H1 (cell line): ENCODE data around the gene TNFSF18. TPM values are rescaled to one million over a fixed set of nuclear protein-coding genes. Genes with fewer than 3 reads are reported as not detected.

Experiments
- CTCF ChIA-PET: fragments of 300-600 bp; sonication (Branson Sonifier 250); formaldehyde crosslinking; loops from one replicate; lab custom pipeline; 2021; ENCODE audit not compliant: partially characterized antibody; lab: Charles Lee
- POLR2A ChIA-PET: fragments of 300-600 bp; sonication (Branson Sonifier 250); formaldehyde crosslinking; loops from one replicate; lab custom pipeline; 2021; ENCODE audit warnings: inconsistent platforms; ENCODE audit not compliant: partially characterized antibody; lab: Charles Lee
- DNase-seq, 2 experiments: peaks; one replicate each; pipeline versions ENCODE4 v3.0.0 to v3.0.0-alpha.2; 2010 to 2022; ENCODE audit warnings: low spot score in 2 of 2, low read depth in 1 of 2, mixed read lengths in 1 of 2
- FAIRE-seq: peaks from 2 replicates; lab custom pipeline; 2011; peaks lifted over from hg19 to GRCh38; lab: Jason Lieb, UNC
- H2AFZ ChIP-seq: 2 replicates; pipeline ENCODE4 v1.8.1; 2012; ENCODE audit warnings: low read length, inconsistent platforms
- H2AK5ac ChIP-seq: 2 replicates; pipeline ENCODE4 v1.6.1; 2013; ENCODE audit warnings: low read depth, low read length
- H2BK120ac ChIP-seq: replicated peaks from 2 replicates; pipeline ENCODE3; 2013; ENCODE audit warnings: low read depth, low read length, inconsistent platforms
- H2BK12ac ChIP-seq: 2 replicates; pipeline ENCODE4 v1.6.1; 2013; ENCODE audit warnings: low read depth, low read length
- H2BK15ac ChIP-seq: 2 replicates; pipeline ENCODE4 v1.6.1; 2013; ENCODE audit warnings: low read length
- H2BK20ac ChIP-seq: 2 replicates; pipeline ENCODE4 v1.6.1; 2013; ENCODE audit warnings: low read length
- H2BK5ac ChIP-seq: 2 replicates; pipeline ENCODE4 v1.6.1; 2013; ENCODE audit warnings: low read depth, low read length
- H3K14ac ChIP-seq: 2 replicates; pipeline ENCODE4 v1.6.1; 2013; ENCODE audit warnings: inconsistent platforms; ENCODE audit not compliant: insufficient read length
- H3K18ac ChIP-seq: 2 replicates; pipeline ENCODE4 v1.6.1; 2013; ENCODE audit warnings: low read length; ENCODE audit errors: extremely low read depth
- H3K23ac ChIP-seq: 2 replicates; pipeline ENCODE4 v1.6.1; 2013; ENCODE audit warnings: inconsistent platforms; ENCODE audit not compliant: insufficient read length
- H3K23me2 ChIP-seq: 2 replicates; pipeline ENCODE4 v1.6.1; 2013; ENCODE audit warnings: low read depth, low read length
- H3K27ac ChIP-seq: 2 replicates; pipeline ENCODE4 v1.6.1; 2011; ENCODE audit warnings: low read depth, low read length, inconsistent platforms
- H3K27me3 ChIP-seq, 4 experiments: replicated peaks in 1 of 4; 1 replicate in 1 of 4; 2 replicates in 3 of 4; pipeline versions ENCODE4 v1.6.1 to v1.8.1; 2011 to 2013; ENCODE audit warnings: low read length in 3 of 4, mild to moderate bottlenecking in 3 of 4, inconsistent platforms in 2 of 4, mixed read lengths in 2 of 4, moderate library complexity in 1 of 4; ENCODE audit not compliant: control insufficient read depth in 3 of 4, insufficient read depth in 3 of 4; ENCODE audit errors: extremely low read depth in 1 of 4
- H3K36me3 ChIP-seq, 4 experiments: 2 replicates each; pipeline versions ENCODE4 v1.6.1 to v1.8.1; 2011 to 2013; ENCODE audit warnings: mild to moderate bottlenecking in 4 of 4, low read length in 3 of 4, moderate library complexity in 2 of 4, control low read depth in 1 of 4, inconsistent platforms in 1 of 4; ENCODE audit not compliant: insufficient read depth in 4 of 4, control insufficient read depth in 2 of 4
- H3K4ac ChIP-seq: replicated peaks from 2 replicates; pipeline ENCODE3; 2013; ENCODE audit warnings: low read length, low read depth, mixed read lengths, inconsistent platforms; ENCODE audit not compliant: insufficient read length
- H3K4me1 ChIP-seq, 4 experiments: replicated peaks in 1 of 4; 1 replicate in 1 of 4; 2 replicates in 3 of 4; pipeline versions ENCODE4 v1.6.1 to v1.8.1; 2011 to 2013; ENCODE audit warnings: low read length in 3 of 4, inconsistent platforms in 2 of 4, mixed read lengths in 1 of 4; ENCODE audit not compliant: insufficient read depth in 4 of 4, control insufficient read depth in 3 of 4
- H3K4me2 ChIP-seq, 2 experiments: 2 replicates each; pipeline versions ENCODE4 v1.6.1 to v1.8.1; 2011 to 2013; ENCODE audit warnings: low read depth in 2 of 2, low read length in 2 of 2, control low read depth in 1 of 2, inconsistent platforms in 1 of 2, mild to moderate bottlenecking in 1 of 2; ENCODE audit not compliant: insufficient read depth in 1 of 2
- H3K4me3 ChIP-seq, 4 experiments: fragments of 200-600, 300-600 bp in 1 of 4; sonication (generic), shearing (Covaris generic), sonication (Bioruptor Twin) in 1 of 4; 2 replicates each; pipeline versions ENCODE4 v1.5.1 to v1.8.1; 2011 to 2016; ENCODE audit warnings: low read length in 4 of 4, low read depth in 3 of 4, control low read depth in 2 of 4, inconsistent platforms in 2 of 4, mild to moderate bottlenecking in 2 of 4, mixed read lengths in 1 of 4, moderate library complexity in 1 of 4; ENCODE audit not compliant: insufficient read depth in 2 of 4; ENCODE audit errors: extremely low read depth in 1 of 4
- H3K56ac ChIP-seq: replicated peaks from 2 replicates; pipeline ENCODE3; 2013; ENCODE audit warnings: low read depth, mild to moderate bottlenecking, mixed read lengths, low read length, inconsistent platforms; ENCODE audit not compliant: insufficient read length
- H3K79me1 ChIP-seq: 2 replicates; pipeline ENCODE4 v1.6.1; 2013; ENCODE audit warnings: low read depth, low read length, control low read depth
- H3K79me2 ChIP-seq, 2 experiments: 2 replicates each; pipeline versions ENCODE4 v1.6.1 to v1.8.1; 2012 to 2013; ENCODE audit warnings: low read length in 2 of 2, mild to moderate bottlenecking in 2 of 2, inconsistent platforms in 1 of 2; ENCODE audit not compliant: insufficient read depth in 2 of 2, control insufficient read depth in 1 of 2
- H3K9ac ChIP-seq, 4 experiments: replicated peaks in 1 of 4; 1 replicate in 1 of 4; 2 replicates in 3 of 4; pipeline versions ENCODE4 v1.6.1 to v1.8.1; 2011 to 2013; ENCODE audit warnings: low read depth in 3 of 4, low read length in 3 of 4, control low read depth in 2 of 4, mild to moderate bottlenecking in 2 of 4, moderate library complexity in 2 of 4, inconsistent platforms in 1 of 4; ENCODE audit errors: extremely low read depth in 1 of 4
- H3K9me3 ChIP-seq, 2 experiments: 2 replicates each; pipeline versions ENCODE4 v1.6.1 to v1.8.1; 2012 to 2013; ENCODE audit warnings: mild to moderate bottlenecking in 2 of 2, moderate library complexity in 2 of 2, control low read depth in 1 of 2, inconsistent platforms in 1 of 2, low read depth in 1 of 2, low read length in 1 of 2, mixed read lengths in 1 of 2; ENCODE audit not compliant: insufficient read depth in 2 of 2
- H4K20me1 ChIP-seq, 2 experiments: replicated peaks in 1 of 2; 2 replicates each; pipeline versions ENCODE3 to v1.8.1; 2011 to 2013; ENCODE audit warnings: inconsistent platforms in 2 of 2, low read length in 2 of 2, mild to moderate bottlenecking in 1 of 2; ENCODE audit not compliant: insufficient read depth in 2 of 2, control insufficient read depth in 1 of 2
- H4K5ac ChIP-seq: 2 replicates; pipeline ENCODE4 v1.6.1; 2013; ENCODE audit warnings: low read length, low read depth, mixed read lengths, inconsistent platforms; ENCODE audit not compliant: insufficient read length
- H4K8ac ChIP-seq: 2 replicates; pipeline ENCODE4 v1.8.0; 2013; ENCODE audit warnings: mild to moderate bottlenecking, moderate library complexity, low read length, inconsistent platforms; ENCODE audit not compliant: insufficient read depth; ENCODE audit errors: extremely low read depth
- H4K91ac ChIP-seq: replicated peaks from 2 replicates; pipeline ENCODE3; 2013; ENCODE audit warnings: low read length, mixed read lengths, inconsistent platforms; ENCODE audit not compliant: insufficient read length
- ATF3 ChIP-seq: IDR thresholded peaks from 2 replicates; pipeline ENCODE4 v1.6.1; 2011; ENCODE audit warnings: low read depth, mild to moderate bottlenecking, low read length; ENCODE audit not compliant: insufficient read depth
- GTF2F1 ChIP-seq: IDR thresholded peaks from 2 replicates; pipeline ENCODE4 v1.6.1; 2012; ENCODE audit warnings: low read depth, low read length, improper control_type of control experiment, borderline replicate concordance
- HDAC2 ChIP-seq, 2 experiments: fragments of 300-600 bp in 1 of 2; sonication (generic) in 1 of 2; IDR thresholded peaks; 2 replicates each; pipeline ENCODE4 v1.6.1; 2011 to 2012; ENCODE audit warnings: low read depth in 2 of 2, low read length in 2 of 2, mild to moderate bottlenecking in 2 of 2, moderate library complexity in 2 of 2, borderline replicate concordance in 1 of 2, inconsistent platforms in 1 of 2
- NANOG ChIP-seq: IDR thresholded peaks from 2 replicates; pipeline ENCODE4 v1.6.1; 2011; ENCODE audit warnings: low read length, low read depth, mild to moderate bottlenecking, inconsistent platforms; ENCODE audit not compliant: insufficient read depth, poor library complexity, severe bottlenecking
- POLR2A ChIP-seq, 2 experiments: IDR thresholded peaks; 1 replicate in 1 of 2; 2 replicates in 1 of 2; pipeline ENCODE4 v1.6.1; 2011; ENCODE audit warnings: low read depth in 2 of 2, low read length in 2 of 2, mild to moderate bottlenecking in 2 of 2; ENCODE audit errors: control extremely low read depth in 1 of 2
- POLR2AphosphoS5 ChIP-seq: IDR thresholded peaks from 2 replicates; pipeline ENCODE4 v1.6.1; 2011; ENCODE audit warnings: low read depth, low read length
- USF2 ChIP-seq: IDR thresholded peaks from 2 replicates; pipeline ENCODE4 v1.6.1; 2011; ENCODE audit warnings: low read length, improper control_type of control experiment
- WGBS, 2 experiments: shearing (Covaris generic) in 1 of 2; methylation state at CpG; one replicate each; pipeline versions ENCODE4 v1.1.6 to v1.1.7; 2013 to 2015; ENCODE audit warnings: low lambda C conversion rate in 2 of 2, mixed read lengths in 2 of 2, inconsistent platforms in 1 of 2, low coverage in 1 of 2, missing lambda C conversion rate in 1 of 2; ENCODE audit not compliant: insufficient replicate concordance in 2 of 2, insufficient coverage in 1 of 2, insufficient read length in 1 of 2; ENCODE audit errors: extremely low coverage in 1 of 2, missing lambda C conversion rate in 1 of 2; 5-methylcytosine and 5-hydroxymethylcytosine counted together
- polyA plus RNA-seq, 7 experiments: library from polyadenylated mRNA; depleted of rRNA in 3 of 7; stranded (reverse) in 5 of 7; unstranded in 2 of 7; fragments of >200 nt in 5 of 7; fragments of 200-250 nt in 2 of 7; gene quantifications; 1 replicate in 5 of 7; 2 replicates in 1 of 7; 4 replicates in 1 of 7; pipeline versions ENCODE4 v1.2.1 to v1.2.3, GENCODE V29; 2011 to 2013; ENCODE audit warnings: missing spikeins in 2 of 7, mixed read lengths in 2 of 7
- total RNA-seq: library from RNA; stranded (reverse); fragmentation: NEBNext Ultra II Directional; extraction: Animal tissue kit (Norgen Biotek cat#: 25700); gene quantifications from 2 replicates; pipeline ENCODE4 v1.2.1, GENCODE V29; 2021
- TF ChIP-seq, protein P1 (sequence below): IDR thresholded peaks from 2 replicates; pipeline ENCODE4 v1.6.1; 2012; ENCODE audit warnings: inconsistent platforms
- TF ChIP-seq, protein P2 (sequence below), 3 experiments: IDR thresholded peaks; 1 replicate in 2 of 3; 2 replicates in 1 of 3; pipeline versions ENCODE4 v1.5.1 to v1.6.1; 2011; ENCODE audit warnings: low read length in 3 of 3, mild to moderate bottlenecking in 3 of 3, inconsistent platforms in 2 of 3, low read depth in 1 of 3, moderate library complexity in 1 of 3; ENCODE audit not compliant: insufficient read depth in 1 of 3; ENCODE audit errors: control extremely low read depth in 1 of 3

The TNFSF18 gene
- total and polyA plus RNA-seq, 2 of the 8 experiments (the other 6 are each of a cell fraction or from before 2014, with no cell fraction given), result not detected

DNA sequence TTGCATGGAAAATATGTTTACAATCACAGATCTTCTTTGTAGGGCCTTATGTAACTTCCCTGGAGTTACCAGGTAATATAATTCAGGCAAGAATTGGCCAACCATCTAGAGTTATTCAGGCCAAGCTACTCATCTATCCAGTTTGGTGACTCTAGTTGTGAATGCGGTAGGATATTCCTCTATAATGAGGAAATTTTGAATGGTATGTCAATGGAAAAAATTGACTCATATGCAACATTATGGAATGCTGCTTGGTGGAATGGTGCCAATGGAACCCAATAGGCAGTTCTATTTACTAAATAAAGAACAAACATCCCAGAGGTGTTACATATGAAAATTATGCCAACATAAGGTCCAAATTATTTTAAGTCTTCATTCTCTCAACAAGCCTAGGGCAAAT lies 5.6 kb upstream of the TNFSF18 start:
- Histone ChIP-seq H3K4me3 (no peak overlapping the region), H2BK120ac (no peak overlapping the region), H3K4ac (no peak overlapping the region), H3K56ac (no peak overlapping the region), H3K23me2 (no peaks in the 10 kb centered on the region; the same call in 1 of the 2 replicates), H2BK5ac (no peak overlapping the region), H3K79me1 (no peaks in the 10 kb centered on the region), H3K4me1 (no peaks in the 10 kb centered on the region), H2BK15ac (no peak overlapping the region), H2AFZ (no peak overlapping the region), H4K20me1 (no peaks in the 10 kb centered on the region), H2BK12ac (no peak overlapping the region), H3K36me3 (no peaks in the 10 kb centered on the region), H4K5ac (no peak overlapping the region), H3K27me3 (no peaks in the 10 kb centered on the region), H4K8ac (no peak overlapping the region), H3K18ac (no peak overlapping the region), H3K9ac (no peak overlapping the region), H3K79me2 (no peaks in the 10 kb centered on the region), H2AK5ac (no peak overlapping the region), H3K23ac (no peak overlapping the region), H3K4me2 (no peak overlapping the region), H4K91ac (no peak overlapping the region), H3K9me3 (no peaks in the 10 kb centered on the region), H3K14ac (no peak overlapping the region), H2BK20ac (no peak overlapping the region), H3K27ac (no peak overlapping the region)
- 100% methylated on average over 1 of the region's 1 CpG; no CpG with 5 or more reads in 1 of the 2 experiments for WGBS, 2 experiments
- ChIA-PET CTCF (interaction anchor here (1.7 kb wide), 1 partner anchor 11 kb away, joined by 7 read pairs; no protein-coding TSS in a partner anchor), POLR2A (no interaction called here)
- FAIRE-seq, result no peak
- no peak for DNase-seq
- TF ChIP-seq HDAC2 (IDR thresholded peaks at IDR 0.05; ENCODE audit: borderline replicate concordance in 1 of 2, low read depth in 2 of 2, low read length in 2 of 2), result no peak
- TF ChIP-seq POLR2A (IDR thresholded peaks at IDR 0.05; ENCODE audit: control extremely low read depth in 1 of 2, low read depth in 2 of 2, low read length in 2 of 2), result no peak
- TF ChIP-seq, protein P1, sequence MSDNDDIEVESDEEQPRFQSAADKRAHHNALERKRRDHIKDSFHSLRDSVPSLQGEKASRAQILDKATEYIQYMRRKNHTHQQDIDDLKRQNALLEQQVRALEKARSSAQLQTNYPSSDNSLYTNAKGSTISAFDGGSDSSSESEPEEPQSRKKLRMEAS, result no peak
- TF ChIP-seq ATF3, result no peak
- no peak for TF ChIP-seq NANOG
- no peak for TF ChIP-seq POLR2AphosphoS5
- no peak for TF ChIP-seq USF2
- TF ChIP-seq GTF2F1, result no peak
- TF ChIP-seq, protein P2, sequence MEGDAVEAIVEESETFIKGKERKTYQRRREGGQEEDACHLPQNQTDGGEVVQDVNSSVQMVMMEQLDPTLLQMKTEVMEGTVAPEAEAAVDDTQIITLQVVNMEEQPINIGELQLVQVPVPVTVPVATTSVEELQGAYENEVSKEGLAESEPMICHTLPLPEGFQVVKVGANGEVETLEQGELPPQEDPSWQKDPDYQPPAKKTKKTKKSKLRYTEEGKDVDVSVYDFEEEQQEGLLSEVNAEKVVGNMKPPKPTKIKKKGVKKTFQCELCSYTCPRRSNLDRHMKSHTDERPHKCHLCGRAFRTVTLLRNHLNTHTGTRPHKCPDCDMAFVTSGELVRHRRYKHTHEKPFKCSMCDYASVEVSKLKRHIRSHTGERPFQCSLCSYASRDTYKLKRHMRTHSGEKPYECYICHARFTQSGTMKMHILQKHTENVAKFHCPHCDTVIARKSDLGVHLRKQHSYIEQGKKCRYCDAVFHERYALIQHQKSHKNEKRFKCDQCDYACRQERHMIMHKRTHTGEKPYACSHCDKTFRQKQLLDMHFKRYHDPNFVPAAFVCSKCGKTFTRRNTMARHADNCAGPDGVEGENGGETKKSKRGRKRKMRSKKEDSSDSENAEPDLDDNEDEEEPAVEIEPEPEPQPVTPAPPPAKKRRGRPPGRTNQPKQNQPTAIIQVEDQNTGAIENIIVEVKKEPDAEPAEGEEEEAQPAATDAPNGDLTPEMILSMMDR (IDR thresholded peaks at IDR 0.05; ENCODE audit: control extremely low read depth in 1 of 3, insufficient read depth in 1 of 3, low read depth in 1 of 3, low read length in 3 of 3), result no peak
